GM18909 (cell line): ENCODE data around the gene DUSP8.

ENCODE experiments used
- ATAC-seq: cut with Tn5 transposase; IDR thresholded peaks from one replicate; pipeline ENCODE4 v1.9.1; 2021; ENCODE audit warnings: mild to moderate bottlenecking; ENCODE audit not compliant: unreplicated experiment, poor library complexity

Gene DUSP8

DNA sequence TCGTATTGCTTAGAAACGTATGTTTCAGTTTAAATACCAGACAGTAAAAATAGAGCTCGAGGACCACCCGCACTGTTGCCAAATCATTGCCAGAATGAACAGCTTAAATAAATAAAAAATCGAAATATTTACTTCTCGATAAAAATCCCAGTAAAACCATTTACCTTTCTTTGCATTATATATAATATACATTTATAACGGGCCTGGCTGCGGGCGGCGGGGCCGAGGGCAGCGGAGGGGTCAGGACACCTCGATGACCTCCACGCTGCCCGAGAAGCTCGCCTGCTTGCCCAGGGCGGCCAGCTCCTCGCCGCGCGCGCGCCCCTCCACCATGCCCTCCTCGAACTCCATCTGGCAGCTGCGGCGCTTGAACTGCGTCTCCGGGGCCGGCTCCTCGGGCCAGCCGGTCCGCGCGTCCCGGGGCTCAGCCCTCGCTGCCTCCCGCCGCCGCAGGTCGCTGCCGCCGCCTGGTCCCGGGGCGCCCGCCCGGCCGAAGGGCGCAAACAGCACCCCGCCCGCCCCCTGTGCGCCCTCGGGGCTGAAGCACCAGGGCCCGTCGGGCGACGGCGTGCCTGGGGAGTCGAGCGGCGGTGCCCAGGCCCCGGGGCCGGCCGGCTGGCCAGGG is 15.7 kb downstream of the DUSP8 start:
- ATAC-seq, result no peak

DNA sequence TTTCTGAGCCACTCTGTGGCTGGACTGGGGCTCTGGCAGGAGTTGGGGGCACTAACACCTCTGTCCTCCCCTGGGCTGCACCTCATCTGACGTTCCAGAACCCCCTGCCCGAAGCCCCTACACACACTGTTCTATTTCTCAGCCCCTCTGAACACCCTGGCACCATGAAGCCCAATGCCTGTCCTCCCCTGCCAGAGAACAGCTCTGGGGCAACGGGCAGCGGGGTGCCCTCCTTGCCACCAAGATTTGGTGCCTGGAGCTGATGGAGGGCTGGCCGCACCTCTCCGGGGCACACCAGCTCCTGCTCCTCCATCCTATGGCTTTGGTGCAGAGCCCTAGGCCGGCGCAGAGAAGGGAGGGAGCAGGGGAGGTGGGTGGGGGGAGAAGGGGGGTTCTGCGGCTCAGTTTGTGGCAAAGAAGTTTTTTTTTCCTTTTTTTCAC is 16.3 kb downstream of the DUSP8 start:
- no peak for ATAC-seq

DNA sequence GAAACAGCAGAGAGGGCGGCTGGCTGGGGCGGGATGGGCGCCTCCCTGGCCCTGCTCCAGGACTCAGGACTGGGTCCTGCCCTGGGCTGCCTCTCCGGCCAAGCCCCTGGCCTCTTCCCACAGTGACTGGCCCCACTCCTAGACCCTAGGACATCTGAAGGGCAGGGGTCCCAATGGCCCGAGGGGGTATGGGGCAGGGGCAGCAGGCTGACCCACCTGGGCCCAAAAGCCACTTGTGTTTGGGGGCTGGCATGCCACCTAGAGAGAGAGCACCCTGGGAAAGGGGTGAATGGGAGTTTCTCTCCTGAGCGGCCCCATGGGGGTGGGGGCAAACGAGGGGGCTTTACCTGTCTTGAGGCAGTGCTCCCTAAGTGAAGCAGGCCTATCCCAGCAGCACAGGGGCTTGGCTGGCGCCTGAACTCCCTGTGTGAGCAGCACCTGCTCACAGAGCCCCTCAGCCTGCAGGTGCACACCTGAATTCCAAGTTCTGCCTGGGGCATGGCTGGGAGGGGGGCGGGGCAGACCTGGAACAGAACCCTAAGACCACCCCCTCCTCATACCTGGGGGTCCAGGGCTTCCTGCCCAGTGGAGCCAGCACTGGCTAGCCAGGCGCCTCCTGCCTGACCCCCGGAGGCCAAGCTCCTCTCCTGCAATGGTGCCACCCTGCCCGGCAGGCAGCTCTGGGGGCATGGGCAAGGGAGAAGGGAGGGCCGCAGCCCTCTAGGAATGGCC is 16.9 kb downstream of the DUSP8 start:
- ATAC-seq, result no peak

DNA sequence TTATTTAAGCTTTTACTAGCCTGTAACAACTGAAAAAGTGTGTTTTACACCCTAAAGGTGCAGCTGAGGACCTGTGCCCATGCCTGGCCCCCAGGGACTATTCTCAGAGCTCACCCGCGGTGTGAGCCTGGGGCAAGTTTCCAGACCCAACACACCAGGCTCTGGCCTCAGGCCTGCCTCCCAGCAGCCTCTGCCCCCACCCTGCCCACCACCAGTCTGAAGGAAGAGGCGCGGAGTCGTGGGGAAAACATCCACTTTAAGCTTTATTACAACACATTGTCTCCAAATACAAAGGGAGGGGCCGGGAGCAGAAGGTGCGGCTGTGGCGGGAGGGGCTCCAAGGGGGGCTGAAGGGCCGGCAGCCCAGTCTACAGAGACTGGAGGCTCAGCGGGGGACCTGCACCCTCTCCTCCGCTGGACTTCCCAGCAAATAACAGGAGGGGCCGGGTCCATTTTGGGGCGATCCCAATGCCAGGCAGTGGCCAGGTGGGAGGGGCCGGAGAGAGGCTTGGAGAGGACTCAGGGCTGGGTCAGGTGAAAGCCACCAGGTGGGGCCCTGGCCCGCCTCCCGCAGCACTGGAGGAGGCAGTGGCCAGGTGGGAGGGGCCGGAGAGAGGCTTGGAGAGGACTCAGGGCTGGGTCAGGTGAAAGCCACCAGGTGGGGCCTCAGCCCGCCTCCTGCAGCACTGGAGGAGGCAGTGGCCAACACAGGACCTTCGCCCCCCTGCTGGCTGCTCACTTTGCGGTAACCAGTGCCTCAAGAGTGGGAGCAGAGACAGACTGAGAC is 18.1 kb downstream of the DUSP8 start:
- ATAC-seq, result no peak

DNA sequence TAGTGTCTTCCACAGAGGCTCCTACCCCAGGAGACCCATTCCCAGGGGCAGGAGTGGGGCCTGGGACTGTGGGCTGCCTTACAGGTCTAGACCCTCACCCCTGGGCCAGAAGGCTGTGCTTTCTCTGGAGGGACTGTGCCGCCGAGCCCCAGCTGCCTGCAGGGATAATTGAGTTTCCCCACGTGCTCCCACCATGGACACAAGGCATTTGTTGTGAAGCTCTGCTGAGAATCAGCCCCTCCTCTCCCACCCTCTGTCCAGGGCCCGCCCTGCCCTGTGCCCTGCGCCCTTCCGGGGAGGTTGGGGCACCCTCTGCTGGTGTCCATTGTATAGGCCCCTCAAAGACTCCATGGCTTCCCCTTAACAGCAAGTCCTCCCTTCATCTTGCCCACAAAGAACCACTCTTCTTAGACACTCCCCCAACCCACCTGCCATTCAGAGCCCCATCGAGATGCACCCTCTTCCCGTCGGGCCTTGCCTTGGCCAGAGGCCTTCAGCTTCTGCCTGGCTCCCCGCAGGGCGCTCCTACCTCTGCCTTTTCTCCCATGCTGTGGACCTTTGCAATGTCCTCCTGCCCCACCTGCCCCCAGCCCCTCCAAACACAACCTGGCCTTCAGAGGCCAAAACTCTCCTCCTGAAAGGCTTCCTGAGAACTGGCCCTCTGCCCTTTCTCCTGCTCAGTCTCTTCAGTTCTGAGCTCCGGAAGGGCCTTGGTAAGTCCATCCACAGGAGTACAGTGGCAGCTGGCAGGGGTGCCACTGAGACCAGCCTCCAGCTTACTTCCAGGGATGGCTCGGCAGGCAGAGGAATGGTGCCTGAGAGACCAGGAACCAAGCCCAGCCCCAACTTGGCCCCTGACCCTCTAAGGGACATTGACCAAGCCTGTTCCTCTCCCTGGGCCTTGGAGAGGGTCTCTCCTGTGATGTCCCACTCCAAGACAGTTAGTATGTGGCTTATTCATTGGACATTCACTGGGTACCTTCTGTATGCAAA is 22.4 kb downstream of the DUSP8 start:
- no peak for ATAC-seq

DNA sequence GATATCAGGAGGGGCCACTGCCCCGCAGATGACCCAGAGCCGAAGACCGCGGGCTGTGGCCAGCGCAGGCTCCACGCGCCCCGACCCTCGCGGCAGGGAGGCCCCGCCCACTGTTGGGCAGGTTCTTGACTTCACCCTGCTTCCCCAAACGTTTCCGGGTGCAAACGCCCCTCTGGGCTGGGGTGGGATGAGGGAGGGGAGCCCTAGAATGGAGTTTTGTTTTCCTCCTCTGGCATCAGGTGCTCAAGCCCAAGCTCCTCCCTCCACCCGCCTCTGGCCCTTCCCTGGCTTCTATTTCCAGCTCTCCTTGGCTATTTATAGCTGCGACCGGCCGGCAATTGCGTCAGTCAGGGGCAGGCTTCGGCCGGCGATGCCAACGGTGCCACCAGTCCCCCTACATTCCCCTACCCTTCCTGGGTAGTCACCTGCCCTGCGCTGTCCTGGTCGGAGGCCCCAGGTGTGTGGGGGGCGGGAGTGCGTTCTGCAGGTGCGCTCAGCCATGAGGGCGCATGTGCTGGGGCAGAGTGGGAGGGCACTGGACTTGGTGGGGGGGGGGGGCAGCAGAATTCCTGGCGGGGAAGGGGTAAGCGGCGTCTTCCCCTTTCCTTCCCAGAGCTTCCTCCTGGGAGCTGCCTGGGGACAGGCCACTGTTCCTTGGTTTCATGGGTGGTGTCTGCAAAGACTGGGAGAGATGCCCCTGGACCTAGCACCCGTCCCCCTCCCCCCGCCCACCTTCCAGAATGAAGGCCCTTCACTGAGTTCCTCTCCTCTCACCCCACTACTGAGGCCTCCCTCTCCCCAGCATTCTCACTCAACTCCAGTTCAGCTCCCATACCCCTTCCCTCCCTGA is 23.6 kb downstream of the DUSP8 start:
- no peak for ATAC-seq

DNA sequence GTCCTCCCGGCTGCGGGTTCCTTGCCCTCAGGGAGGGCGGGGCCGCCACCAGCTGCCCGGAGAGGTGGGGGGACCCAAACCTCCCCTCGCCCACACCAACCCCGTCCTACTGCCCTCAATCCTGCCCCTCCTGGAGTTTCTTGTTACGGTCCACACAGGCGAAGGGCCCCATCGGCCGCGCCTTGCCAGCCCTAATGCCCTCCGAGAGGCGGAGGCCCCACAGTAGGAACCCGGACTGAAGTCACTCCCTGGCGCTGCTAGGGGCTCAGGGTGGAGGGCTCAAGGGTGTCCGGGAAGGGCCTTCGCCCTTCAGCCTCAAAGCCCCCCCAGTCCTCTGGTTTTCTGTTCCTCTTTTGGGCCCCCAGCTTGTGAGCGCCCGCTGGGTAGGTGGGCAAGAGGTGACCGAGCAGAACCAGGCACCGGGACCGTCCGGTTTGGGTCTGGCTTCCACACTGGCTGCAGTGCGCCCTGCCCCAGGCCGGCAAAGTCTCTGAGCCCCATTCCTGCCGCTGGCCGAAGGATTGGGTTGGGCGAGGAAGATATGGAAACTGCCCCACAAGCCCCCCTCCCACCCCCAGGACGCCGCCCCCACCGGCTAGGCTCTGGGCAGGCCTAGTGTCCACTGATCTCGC is 24.5 kb downstream of the DUSP8 start:
- no peak for ATAC-seq

DNA sequence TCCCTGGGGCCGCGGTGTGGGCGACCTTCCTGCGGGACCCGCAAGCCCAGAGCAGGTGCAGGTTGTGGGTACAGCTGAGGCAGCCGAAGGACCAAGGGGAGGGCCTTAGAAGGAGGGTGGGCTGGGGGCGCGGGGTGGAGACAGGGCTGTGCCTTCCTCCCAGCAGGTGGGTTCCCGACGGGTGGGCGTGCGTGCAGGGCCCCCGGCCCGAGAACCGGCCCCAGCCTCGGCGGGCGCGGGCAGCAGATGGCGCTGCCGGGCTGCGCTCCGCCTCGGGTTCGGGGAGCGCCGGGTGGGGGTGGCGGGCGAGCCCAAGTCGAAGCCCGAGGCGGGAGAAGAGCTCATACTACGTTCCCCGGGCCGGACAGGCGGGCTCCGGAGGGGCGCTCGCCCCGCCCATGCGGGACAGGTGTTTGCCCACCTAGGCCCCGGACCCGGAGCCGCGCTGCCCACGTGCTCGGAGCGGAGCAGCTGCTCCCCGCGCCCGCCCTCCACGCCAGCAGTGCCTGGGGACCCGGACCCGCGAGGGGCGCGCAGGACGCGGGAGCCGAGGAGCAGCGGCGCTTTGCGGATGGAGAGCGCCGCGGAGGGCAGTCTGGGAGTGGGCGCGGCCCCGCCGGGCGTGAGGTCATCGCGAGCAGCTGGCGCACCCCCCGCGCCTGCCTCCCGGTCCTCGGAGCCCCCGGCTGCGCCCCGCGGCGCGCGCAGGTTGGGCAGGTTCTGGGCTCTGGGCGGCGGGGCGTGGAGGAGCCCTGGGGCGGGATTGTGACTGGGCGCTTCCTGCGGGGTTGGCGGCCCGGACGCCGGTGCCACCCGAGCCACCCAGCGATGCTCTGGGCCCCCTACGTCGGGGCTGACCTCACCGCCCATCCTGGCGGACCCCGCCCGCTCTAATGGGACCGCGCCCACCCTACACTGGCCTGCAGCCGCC is 25.3 kb downstream of the DUSP8 start:
- ATAC-seq, result no peak

DNA sequence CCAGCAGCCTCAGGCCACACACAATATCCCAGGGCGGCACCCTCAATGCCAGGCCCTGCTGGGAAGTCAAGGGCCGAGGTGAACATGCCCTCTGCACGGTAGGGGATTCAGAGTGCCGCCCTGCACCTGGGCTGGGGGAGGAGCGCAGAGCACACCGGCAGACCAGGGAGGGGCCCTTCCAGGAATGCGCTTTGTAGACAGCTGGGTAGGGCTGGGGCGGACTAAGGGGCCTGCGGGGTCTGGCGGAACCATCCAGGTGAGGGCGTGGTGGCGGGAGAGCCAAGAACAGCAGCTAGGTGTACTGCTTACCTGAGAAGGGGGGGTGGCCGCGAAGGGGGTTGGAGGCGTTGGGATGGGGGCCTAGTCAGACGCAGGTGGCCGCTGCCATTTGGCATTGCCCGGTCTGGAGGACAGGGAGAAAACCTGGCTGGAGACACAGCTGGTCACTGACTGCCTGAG is 26.0 kb downstream of the DUSP8 start:
- no peak for ATAC-seq

DNA sequence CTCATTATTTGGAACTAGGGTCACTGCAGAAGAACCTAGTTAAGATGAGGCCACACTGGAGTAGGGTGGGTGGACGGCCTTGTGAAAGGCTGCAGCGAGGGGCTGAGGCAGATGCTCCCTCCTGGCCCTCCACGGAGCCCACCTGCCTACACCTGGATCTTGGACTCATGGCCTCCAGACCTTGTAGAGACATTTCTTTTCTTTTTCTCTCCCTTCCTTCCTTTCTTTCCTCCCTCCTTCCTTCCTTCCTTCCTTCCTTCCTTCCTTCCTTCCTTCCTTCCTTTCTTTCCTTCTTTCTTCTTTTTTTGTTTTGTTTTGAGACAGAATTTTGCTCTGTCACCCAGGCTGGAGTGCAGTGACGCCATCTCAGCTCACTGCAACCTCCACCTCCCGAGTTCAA is 26.6 kb downstream of the DUSP8 start:
- no peak for ATAC-seq

DNA sequence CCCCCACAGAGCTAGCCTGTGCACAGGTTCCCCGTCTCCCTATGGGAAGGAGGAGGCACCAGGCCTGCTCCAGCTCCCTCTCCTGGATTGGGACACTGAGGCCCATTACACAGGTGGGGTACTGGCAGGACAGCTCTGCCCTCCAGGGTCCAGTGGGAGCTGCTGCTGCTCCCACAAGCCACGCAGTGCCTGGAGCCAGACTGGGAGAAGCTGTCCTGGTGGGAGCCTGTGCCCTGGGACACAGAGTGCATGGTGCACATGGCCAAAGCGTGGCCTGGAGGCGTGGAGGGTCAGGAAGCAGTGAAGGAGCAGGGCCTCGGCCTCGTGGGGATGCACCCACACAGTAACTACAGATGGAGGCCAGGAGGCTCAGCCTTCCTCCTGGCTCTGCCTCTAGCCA is 27.5 kb downstream of the DUSP8 start:
- ATAC-seq, result no peak

DNA sequence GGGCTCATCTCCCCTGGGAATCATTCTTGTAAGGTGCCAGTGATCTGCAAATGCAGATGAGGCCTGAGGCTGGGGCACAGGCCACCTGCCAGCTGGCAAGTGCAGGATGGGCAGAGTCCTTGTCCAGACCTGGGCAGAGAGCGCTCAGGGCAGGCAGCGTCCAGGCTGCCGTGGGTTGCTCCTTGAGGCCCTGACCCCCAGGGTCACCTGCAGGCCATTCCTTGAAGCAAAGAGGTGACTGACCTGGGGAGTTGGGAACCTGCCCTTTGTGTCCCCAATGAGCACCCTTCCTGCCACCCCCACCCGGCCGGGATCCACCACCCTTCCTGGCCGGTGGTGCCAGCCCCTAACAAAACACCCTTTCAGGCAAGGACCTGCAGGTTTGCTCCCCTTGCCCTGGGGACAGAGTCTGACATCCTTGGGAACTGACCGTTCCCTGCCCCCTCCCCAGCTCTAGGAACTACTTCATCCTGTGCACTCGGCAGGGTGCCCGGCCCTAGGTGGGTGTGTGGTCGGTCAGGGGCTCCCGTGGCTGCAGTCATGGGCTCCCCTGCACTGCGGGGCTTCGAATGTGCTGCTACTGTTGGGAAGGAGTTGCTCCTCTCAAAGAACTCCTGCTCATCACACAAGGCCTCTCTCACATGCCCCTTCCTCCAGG is 28.3 kb downstream of the DUSP8 start:
- ATAC-seq, result no peak

DNA sequence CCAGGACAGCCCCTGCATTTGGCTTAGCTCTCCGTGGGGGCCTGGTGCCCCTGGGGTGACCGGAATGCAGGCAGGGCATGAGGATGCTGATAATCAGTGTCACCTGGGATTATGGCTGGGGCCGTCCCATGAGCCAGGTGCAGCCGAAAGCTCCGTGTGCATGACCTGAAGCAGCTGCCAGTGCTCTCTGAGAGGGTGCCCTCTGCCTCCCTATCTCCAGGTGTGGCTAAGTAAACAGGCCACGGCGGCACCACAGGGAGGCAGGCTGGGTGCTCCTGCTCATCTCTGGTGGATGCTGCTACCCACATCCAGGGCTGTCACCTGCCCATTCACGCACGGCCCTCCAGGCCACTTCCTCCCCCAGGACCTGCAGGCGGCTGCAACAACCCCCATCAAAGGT is 29.8 kb downstream of the DUSP8 start:
- no peak for ATAC-seq

DNA sequence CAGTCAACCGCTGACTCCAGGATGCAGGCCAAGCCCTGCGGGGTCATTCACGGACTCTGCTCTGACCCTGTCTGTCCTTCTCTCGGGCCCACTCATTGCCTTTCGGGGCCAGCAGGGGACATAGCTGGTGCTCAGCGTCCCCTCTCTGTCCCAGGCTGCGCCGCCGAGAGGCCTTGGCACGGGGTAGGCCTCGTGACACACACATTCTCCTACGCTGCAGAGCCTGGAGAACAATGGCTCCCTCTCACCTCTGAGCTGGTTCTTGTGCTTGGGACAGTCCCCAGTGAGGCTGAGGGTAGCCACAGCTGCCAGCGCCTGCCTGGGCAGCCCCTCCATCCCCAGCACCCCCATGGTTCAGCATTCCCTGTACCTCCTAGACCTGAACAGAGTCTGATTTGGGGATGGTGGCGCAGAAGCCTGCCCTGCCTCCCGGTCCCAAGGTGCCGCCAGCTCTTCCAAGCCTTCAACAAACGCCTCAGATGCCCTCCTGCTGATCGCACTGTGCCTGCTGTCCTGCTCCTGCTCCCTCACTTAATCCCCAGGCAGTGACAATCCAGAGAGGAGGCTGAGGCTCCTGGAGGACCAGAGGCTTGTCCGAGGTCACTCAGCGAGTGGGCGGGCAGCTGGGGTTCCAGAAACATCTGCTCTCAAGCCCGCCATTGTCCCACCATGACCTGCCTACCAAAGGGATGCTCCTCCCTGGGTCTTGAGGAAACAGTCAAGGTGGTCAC is 30.4 kb downstream of the DUSP8 start:
- ATAC-seq, result no peak

DNA sequence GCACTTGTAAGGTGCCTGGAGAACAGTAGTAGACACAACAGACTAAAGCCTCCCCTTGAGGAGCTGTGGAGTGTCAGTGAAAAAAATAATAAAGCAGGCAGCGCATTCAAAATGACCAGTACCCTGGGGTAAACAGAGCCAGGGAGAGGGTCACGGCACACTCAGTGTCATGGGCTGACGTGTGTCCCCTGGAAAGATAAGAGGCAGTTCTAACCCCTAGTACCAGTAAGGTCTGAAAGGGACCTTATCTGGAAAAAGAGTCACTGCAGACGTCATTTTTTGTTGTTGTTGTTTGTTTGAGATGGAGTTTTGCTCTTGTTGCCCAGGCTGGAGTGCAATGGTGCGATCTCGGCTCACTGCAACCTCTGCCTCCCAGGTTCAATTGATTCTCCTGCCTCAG is 32.0 kb downstream of the DUSP8 start:
- no peak for ATAC-seq

DNA sequence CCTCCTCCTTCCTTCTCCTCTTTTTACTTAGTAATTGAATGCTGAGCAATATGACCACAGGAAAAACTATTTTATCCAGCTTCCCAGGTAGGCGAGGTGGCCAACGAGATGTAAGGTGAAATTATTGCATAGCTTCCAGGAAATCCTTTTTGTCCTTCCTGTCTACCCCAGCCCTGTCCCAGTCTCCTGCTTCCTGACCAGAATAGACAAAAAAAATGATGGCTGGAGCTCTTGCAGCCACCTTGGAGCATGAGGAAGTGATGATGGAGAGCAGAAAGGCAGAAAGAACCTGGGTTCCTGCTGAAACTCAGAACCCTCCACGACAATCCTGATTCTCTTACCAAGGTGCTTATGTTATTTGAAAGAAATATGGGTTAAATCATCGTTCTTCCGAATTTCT is 33.9 kb downstream of the DUSP8 start:
- ATAC-seq, result no peak
